PC-3 (cell line): Measurements from ENCODE around the gene CHST8. TPM values are rescaled to one million over a fixed set of nuclear protein-coding genes. Genes with fewer than 3 reads are reported as not detected.

ENCODE experiments used
- ATAC-seq: fragments of 200-7000 bp; cut with Tn5 transposase; 2 replicates; pipeline ENCODE4 v1.9.1; 2020; ENCODE audit warnings: mild to moderate bottlenecking, moderate library complexity
- Bru-seq: library from RNA; stranded (reverse); fragments of 400-500 nt; gene quantifications from one replicate; lab custom pipeline; 2021; lab: Mats Ljungman, UMichigan
- BruChase-seq, 2 experiments: library from RNA; stranded (reverse); fragments of 400-500 nt; gene quantifications; one replicate each; lab custom pipeline; 2021; lab: Mats Ljungman, UMichigan
- BruUV-seq: library from RNA; stranded (reverse); fragments of 400-500 nt; replicated peaks from 2 replicates; lab custom pipeline; 2021; lab: Mats Ljungman, UMichigan
- CTCF ChIA-PET: fragments of 300-600 bp; sonication (Branson Sonifier 250); formaldehyde crosslinking; loops from one replicate; lab custom pipeline; 2022; ENCODE audit warnings: antibody characterized with exemption; lab: Charles Lee
- POLR2A ChIA-PET: fragments of 300-600 bp; sonication (Branson Sonifier 250); formaldehyde crosslinking; loops from one replicate; lab custom pipeline; 2022; ENCODE audit warnings: antibody characterized with exemption; ENCODE audit not compliant: unreplicated experiment; lab: Charles Lee
- DNase-seq: peaks from one replicate; pipeline ENCODE4 v3.0.0-alpha.2; 2015
- H2AFZ ChIP-seq: fragments of 300-600 bp; sonication (generic); 2 replicates; pipeline ENCODE4 v1.6.0; 2016; ENCODE audit warnings: antibody characterized with exemption, low read length
- H3F3A ChIP-seq: fragments of 300-600 bp; sonication (generic); one replicate; pipeline ENCODE4 v1.6.0; 2017; ENCODE audit warnings: antibody characterized with exemption, low read length, control low read depth, mild to moderate bottlenecking; ENCODE audit not compliant: unreplicated experiment
- H3K27ac ChIP-seq: fragments of 300-600 bp; sonication (generic); 2 replicates; pipeline ENCODE4 v1.5.1; 2016; ENCODE audit warnings: mild to moderate bottlenecking, low read length
- H3K27me3 ChIP-seq: fragments of 300-600 bp; sonication (generic); 2 replicates; pipeline ENCODE4 v1.6.1; 2016; ENCODE audit warnings: low read length, mixed read lengths
- H3K36me3 ChIP-seq: fragments of 300-600 bp; sonication (generic); 2 replicates; pipeline ENCODE4 v1.6.1; 2016; ENCODE audit warnings: low read depth, mixed run types, low read length, mixed read lengths
- H3K4me1 ChIP-seq: fragments of 300-600 bp; sonication (generic); 2 replicates; pipeline ENCODE4 v1.5.1; 2016; ENCODE audit warnings: low read length; ENCODE audit not compliant: insufficient read depth
- H3K4me2 ChIP-seq: fragments of 300-600 bp; sonication (generic); 2 replicates; pipeline ENCODE4 v1.6.0; 2016; ENCODE audit warnings: low read length
- H3K4me3 ChIP-seq: fragments of 300-600 bp; sonication (generic); 2 replicates; pipeline ENCODE4 v1.5.1; 2016; ENCODE audit warnings: mild to moderate bottlenecking, low read length, mixed read lengths
- H3K79me2 ChIP-seq: fragments of 300-600 bp; sonication (generic); 2 replicates; pipeline ENCODE4 v1.6.1; 2017; ENCODE audit warnings: low read length, mixed read lengths
- H3K9ac ChIP-seq: fragments of 300-600 bp; sonication (generic); 2 replicates; pipeline ENCODE4 v1.6.0; 2016; ENCODE audit warnings: mild to moderate bottlenecking, low read length
- H3K9me2 ChIP-seq: fragments of 300-600 bp; sonication (generic); replicated peaks from 2 replicates; pipeline ENCODE4 v1.6.1; 2016; ENCODE audit warnings: mixed run types, low read length, mixed read lengths
- H3K9me3 ChIP-seq: fragments of 300-600 bp; sonication (generic); 2 replicates; pipeline ENCODE4 v1.6.1; 2016; ENCODE audit warnings: low read length, mixed read lengths
- H4K20me1 ChIP-seq: fragments of 300-600 bp; sonication (generic); 2 replicates; pipeline ENCODE4 v1.6.1; 2016; ENCODE audit warnings: low read length, mixed read lengths
- EZH2 ChIP-seq: fragments of 300-600 bp; sonication (generic); IDR thresholded peaks from one replicate; pipeline ENCODE4 v1.6.1; 2017; ENCODE audit warnings: antibody characterized with exemption, mild to moderate bottlenecking, low read length; ENCODE audit not compliant: unreplicated experiment
- EZH2phosphoT487 ChIP-seq: fragments of 300-600 bp; sonication (generic); IDR thresholded peaks from 2 replicates; pipeline ENCODE4 v1.6.1; 2018; ENCODE audit warnings: mild to moderate bottlenecking, antibody characterized with exemption, low read length, borderline replicate concordance
- intact Hi-C: fragments of 100-400 bp; cut with micrococcal nuclease; formaldehyde crosslinking; loops from 2 replicates; pipeline ENCODE4 v1.9.0; 2023
- long read RNA-seq: library from polyadenylated mRNA; unstranded; transcript quantifications from one replicate; pipeline ENCODE4 v2.0.0, GENCODE V29; 2021; ENCODE audit not compliant: unreplicated experiment
- total RNA-seq: library from RNA; depleted of rRNA; stranded (reverse); fragments of >200 nt; gene quantifications from 2 replicates; pipeline ENCODE4 v1.2.3, GENCODE V29; 2014; rRNA removed
- TF ChIP-seq, protein P1 (sequence below): fragments of 300-600 bp; sonication (generic); conservative IDR thresholded peaks from 2 replicates; pipeline ENCODE4 v1.5.1; 2017; ENCODE audit warnings: antibody characterized with exemption, low read depth, mild to moderate bottlenecking, low read length

Gene CHST8
- total RNA-seq (0.36 TPM in 1 of 2 replicates, not detected in the other), Bru-seq, nascent RNA (not detected), BruChase-seq, experiment 1, labeled RNA remaining after a 6-hour chase (percentile 0 among the genes with signal in this experiment), BruChase-seq, experiment 2, labeled RNA remaining after a 2-hour chase (not detected)
- long read RNA-seq: 0 reads

DNA sequence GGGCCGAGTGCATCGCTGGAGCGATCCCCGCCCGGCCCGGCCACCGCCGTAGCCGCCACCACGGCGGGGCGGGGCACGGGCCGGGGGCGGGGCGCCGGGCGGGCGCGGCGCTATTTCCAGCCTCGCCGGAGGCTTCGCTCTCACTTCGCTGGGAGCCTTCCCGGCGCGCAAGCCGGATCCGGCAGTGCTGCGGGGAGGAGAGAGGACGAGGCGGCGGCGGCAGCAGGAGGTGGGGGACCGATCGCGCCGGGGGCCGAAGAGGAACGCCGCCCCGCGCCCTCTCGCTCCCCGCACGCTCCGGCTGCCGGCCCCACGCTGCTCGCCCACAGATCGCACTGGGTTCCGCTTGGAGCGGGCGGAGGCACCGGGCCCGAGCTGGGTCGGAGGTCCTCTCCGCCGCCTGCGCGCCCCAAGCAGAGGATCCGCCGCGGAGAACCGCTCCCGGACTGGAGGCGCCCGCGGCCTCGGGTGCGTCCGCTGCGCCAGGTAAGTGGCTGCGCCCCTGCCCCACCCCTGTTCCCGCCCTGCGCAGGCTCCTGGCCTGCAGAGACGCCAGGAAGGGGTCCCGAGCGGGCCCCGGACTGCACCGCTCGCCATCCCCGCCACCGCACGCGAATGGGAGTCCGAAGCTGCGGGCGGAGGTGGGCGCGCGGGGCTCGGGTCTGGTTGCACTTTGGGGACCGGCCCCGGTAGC lies at the start of gene CHST8:
CHST8 (plus strand) TSS at position 143 of the 694 bp plus-strand sequence. CDS start 67,309 bp downstream, outside the sequence.
- intact Hi-C loops: no loop called here
- Histone ChIP-seq H2AFZ (no peak within 1 kb of the TSS), H4K20me1 (no peaks in the 10 kb centered on the region), H3K9me3 (no peaks in the 10 kb centered on the region), H3K4me2 (no peak within 1 kb of the TSS), H3K36me3 (no peaks in the 10 kb centered on the region), H3K9ac (no peak within 1 kb of the TSS), H3K4me1 (no peaks in the 10 kb centered on the region), H3K9me2 (no peaks in the 10 kb centered on the region), H3K27ac (no peak within 1 kb of the TSS), H3F3A (no peaks in the 10 kb centered on the region), H3K4me3 (no peak within 1 kb of the TSS), H3K27me3 (peaks cover 49% of the 10 kb centered on the region), H3K79me2 (no peaks in the 10 kb centered on the region)
- ATAC-seq: no peak
- ChIA-PET POLR2A (no interaction called here), CTCF (no interaction called here)
- DNase-seq: no peak
- TF ChIP-seq, protein P1, sequence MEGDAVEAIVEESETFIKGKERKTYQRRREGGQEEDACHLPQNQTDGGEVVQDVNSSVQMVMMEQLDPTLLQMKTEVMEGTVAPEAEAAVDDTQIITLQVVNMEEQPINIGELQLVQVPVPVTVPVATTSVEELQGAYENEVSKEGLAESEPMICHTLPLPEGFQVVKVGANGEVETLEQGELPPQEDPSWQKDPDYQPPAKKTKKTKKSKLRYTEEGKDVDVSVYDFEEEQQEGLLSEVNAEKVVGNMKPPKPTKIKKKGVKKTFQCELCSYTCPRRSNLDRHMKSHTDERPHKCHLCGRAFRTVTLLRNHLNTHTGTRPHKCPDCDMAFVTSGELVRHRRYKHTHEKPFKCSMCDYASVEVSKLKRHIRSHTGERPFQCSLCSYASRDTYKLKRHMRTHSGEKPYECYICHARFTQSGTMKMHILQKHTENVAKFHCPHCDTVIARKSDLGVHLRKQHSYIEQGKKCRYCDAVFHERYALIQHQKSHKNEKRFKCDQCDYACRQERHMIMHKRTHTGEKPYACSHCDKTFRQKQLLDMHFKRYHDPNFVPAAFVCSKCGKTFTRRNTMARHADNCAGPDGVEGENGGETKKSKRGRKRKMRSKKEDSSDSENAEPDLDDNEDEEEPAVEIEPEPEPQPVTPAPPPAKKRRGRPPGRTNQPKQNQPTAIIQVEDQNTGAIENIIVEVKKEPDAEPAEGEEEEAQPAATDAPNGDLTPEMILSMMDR: no peak
- peak; percentile 74 for TF ChIP-seq EZH2
- BruUV-seq: no TSS peak

DNA sequence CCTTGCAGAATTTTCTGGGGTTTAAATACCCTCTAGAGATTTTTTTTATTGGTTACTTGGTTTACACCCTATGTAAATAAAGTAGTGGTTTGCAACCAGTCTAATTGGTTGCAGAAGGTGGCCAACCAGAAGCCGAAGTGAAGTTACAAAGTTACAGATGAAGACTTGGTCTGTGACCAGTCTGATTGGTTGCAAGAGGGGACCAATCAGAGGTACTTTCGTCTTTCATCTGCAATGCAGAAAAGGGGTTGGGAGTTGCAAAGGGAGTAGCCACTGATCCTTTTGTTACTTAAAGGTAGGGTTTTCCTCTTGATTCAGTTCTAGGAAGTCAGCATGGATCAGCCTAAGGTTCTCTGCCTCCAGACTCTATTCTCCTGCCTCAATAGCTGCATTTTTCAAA lies 48.8 kb upstream of the CHST8 start:
- no peaks in the 10 kb centered on the region for H3F3A ChIP-seq
- no peaks in the 10 kb centered on the region for H3K9me3 ChIP-seq
- no peaks in the 10 kb centered on the region for H3K36me3 ChIP-seq
- CTCF ChIA-PET: no interaction called here
- H3K79me2 ChIP-seq: no peaks in the 10 kb centered on the region
- H3K4me1 ChIP-seq: no peaks in the 10 kb centered on the region
- H3K27ac ChIP-seq: no peak overlapping the region
- DNase-seq (no peak), ATAC-seq (no peak)
- no peaks in the 10 kb centered on the region for H4K20me1 ChIP-seq
- H3K9me2 ChIP-seq: no peaks in the 10 kb centered on the region
- POLR2A ChIA-PET: no interaction called here
- no peak overlapping the region for H3K9ac ChIP-seq
- no peak overlapping the region for H3K4me2 ChIP-seq
- peaks cover 11% of the 10 kb centered on the region; the same call in 1 of the 2 replicates for H3K27me3 ChIP-seq
- intact Hi-C loops: no loop called here
- no peak overlapping the region for H2AFZ ChIP-seq
- H3K4me3 ChIP-seq: no peak overlapping the region
- BruUV-seq: no TSS peak
- TF ChIP-seq EZH2phosphoT487: no peak

GRCh38 chr19:33574824-33575223 lies 46.9 kb upstream of the CHST8 start:
- Histone ChIP-seq H3K4me1 (no peaks in the 10 kb centered on the region), H4K20me1 (no peaks in the 10 kb centered on the region), H3K9me2 (no peaks in the 10 kb centered on the region), H3K27me3 (peaks cover 11% of the 10 kb centered on the region; the same call in 1 of the 2 replicates), H3K79me2 (no peaks in the 10 kb centered on the region), H3K36me3 (no peaks in the 10 kb centered on the region), H3K4me3 (no peak overlapping the region), H3K27ac (no peak overlapping the region), H3F3A (no peaks in the 10 kb centered on the region), H2AFZ (no peak overlapping the region), H3K9me3 (no peaks in the 10 kb centered on the region), H3K9ac (no peak overlapping the region), H3K4me2 (no peak overlapping the region)
- TF ChIP-seq, protein P1: no peak
- TF ChIP-seq EZH2phosphoT487 (no peak), EZH2 (no peak)
- ChIA-PET POLR2A (no interaction called here), CTCF (no interaction called here)
- no TSS peak for BruUV-seq
- no peak for DNase-seq
- intact Hi-C loops: no loop called here
- ATAC-seq: no peak
